ENCODE measurements around the gene GREM2.

GREM2 gene

DNA sequence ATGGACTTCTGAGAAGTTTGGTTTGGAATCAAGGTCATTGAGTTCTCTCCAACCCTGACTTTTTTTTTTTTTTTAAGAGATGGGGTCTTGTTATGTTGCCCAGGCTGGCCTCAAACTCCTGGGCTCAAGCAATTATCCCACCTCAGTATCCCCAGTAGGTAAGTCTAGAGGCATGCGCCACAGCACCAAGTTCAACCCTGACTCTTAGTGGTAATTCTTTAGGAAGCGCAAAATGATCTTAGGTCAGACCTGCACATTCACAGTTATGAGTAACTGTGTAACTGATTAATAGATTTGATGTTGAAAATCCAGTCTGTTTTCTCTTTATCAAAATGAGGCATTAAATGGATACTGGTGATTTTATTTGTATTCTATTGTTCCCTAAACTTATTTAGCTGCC is 95.9 kb downstream of the GREM2 start:
- no peak for TF ChIP-seq GATA3 (IDR thresholded peaks at IDR 0.05; ENCODE audit: low read depth, low read length)
- no peak for TF ChIP-seq GATA2 (IDR thresholded peaks at IDR 0.05; ENCODE audit: low read depth, low read length)

DNA sequence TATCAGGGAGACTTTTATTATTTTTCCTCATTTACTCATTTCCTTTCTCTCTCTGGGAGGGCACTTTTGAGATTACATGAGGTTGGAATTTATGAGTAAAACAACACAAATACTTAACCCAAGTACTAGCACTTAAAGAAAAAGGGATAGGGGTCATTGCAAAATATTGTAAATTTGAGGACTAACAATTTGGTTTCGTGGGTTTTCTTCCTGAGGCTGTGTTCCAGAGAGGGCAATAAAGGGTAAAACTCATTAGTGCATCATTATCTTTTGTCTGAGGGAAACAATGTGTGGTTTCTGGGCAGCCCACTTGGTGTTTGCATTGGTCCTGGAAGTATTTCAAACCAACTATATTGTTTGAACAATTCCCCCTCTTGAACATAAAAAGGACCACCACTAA is 96.5 kb downstream of the GREM2 start:
- TF ChIP-seq GATA2 (IDR thresholded peaks at IDR 0.05; ENCODE audit: low read depth, low read length) (no peak), GATA3 (IDR thresholded peaks at IDR 0.05; ENCODE audit: low read depth, low read length) (no peak)

- TF ChIP-seq GATA2 (IDR thresholded peaks at IDR 0.05; ENCODE audit: low read depth, low read length) = no peak
- no peak for TF ChIP-seq GATA3 (IDR thresholded peaks at IDR 0.05; ENCODE audit: low read depth, low read length)
These were observed 100.2 kb downstream of the GREM2 start for GRCh38 chr1:240511789-240512188.

DNA sequence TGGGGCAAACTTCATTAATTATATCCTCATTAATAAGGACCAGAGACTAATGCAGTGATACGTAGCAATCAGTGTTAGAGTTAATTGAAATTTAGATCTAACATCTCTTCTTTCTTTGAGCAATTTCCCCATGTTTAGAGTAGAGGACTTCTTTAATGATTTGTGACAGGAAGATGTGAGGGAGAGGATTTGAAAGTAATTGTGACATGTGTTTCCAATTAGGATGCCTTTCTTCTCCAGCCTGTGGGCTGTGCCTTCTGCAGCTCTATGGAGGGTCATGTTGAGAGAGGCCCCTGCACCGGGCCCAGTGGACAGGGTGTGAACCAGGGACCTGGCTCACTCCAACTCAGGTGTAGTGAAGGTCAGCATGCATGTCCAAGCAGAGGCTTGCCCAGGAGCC is 103.0 kb downstream of the GREM2 start:
- no peak for TF ChIP-seq GATA2 (IDR thresholded peaks at IDR 0.05; ENCODE audit: low read depth, low read length)
- TF ChIP-seq GATA3 (IDR thresholded peaks at IDR 0.05; ENCODE audit: low read depth, low read length) = no peak

DNA sequence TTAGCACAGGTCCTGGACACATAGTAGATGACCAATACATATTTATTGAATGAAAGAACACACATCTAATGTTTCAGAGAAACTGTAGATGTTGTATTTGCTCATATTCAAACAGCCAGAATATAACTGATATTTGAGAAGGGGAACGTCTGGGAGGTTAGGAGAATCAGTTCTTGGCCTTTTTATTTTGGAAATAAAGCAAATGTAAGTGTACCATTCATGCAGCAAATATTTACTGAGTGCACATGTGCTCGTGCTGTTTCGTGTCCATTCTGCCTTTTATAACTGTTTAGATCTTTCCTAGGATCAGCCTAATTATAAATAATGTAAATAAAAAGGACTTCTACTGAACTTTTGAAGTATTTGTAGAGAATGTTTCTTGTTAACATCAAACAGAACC is 103.8 kb downstream of the GREM2 start:
- TF ChIP-seq GATA2 (IDR thresholded peaks at IDR 0.05; ENCODE audit: low read depth, low read length) (no peak), GATA3 (IDR thresholded peaks at IDR 0.05; ENCODE audit: low read depth, low read length) (no peak)

DNA sequence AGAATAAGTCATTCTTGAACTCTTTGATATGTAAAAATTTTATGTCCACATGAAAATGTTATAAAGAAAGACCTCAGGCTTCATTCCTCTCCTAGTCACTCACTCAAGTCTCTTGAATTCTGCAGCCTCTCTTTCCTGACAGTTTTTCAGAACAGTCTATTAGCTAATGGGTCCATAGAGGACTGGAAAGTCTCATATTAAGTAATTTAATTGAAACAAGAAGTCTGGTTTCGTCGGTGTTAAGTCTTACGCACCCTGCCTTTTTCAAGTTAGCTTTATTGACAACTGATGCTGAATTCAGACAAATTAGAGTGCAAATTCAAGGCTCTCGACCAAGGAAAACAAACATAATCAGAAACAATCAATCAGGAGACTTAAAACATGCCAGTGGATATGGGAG is 105.8 kb downstream of the GREM2 start:
- TF ChIP-seq GATA2 (IDR thresholded peaks at IDR 0.05; ENCODE audit: low read depth, low read length) = no peak

GRCh38 chr1:240503558-240503957 is 108.4 kb downstream of the GREM2 start:
- no peak for TF ChIP-seq GATA2 (IDR thresholded peaks at IDR 0.05; ENCODE audit: low read depth, low read length)
- TF ChIP-seq GATA3 (IDR thresholded peaks at IDR 0.05; ENCODE audit: low read depth, low read length) = no peak

GRCh38 chr1:240503036-240503435 is 108.9 kb downstream of the GREM2 start:
- TF ChIP-seq GATA2 (IDR thresholded peaks at IDR 0.05; ENCODE audit: low read depth, low read length) = no peak
- TF ChIP-seq GATA3 (IDR thresholded peaks at IDR 0.05; ENCODE audit: low read depth, low read length) = no peak

GRCh38 chr1:240501115-240501514 is 110.8 kb downstream of the GREM2 start:
- TF ChIP-seq GATA3 (IDR thresholded peaks at IDR 0.05; ENCODE audit: low read depth, low read length) (no peak), GATA2 (IDR thresholded peaks at IDR 0.05; ENCODE audit: low read depth, low read length) (no peak)

DNA sequence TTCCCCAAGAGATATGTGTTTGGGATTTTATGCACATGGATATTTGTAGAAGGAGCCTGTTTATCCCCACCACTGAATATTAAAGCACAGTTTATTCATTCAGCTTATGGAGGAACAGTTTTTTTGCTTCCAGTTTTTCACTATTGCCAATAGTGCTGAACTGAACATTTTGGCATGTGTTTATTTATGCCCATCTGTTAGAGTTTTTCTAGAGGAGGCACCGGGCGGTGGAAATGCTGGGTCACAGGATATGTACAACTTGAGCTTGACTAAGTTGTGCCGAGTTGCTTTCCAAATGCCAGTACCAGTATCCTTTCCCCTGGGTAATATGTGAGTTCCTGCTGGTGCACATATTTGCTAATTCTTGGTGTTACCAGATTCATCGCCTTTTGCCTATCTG is 111.3 kb downstream of the GREM2 start:
- TF ChIP-seq GATA2 (IDR thresholded peaks at IDR 0.05; ENCODE audit: low read depth, low read length) = no peak
- no peak for TF ChIP-seq GATA3 (IDR thresholded peaks at IDR 0.05; ENCODE audit: low read depth, low read length)

- TF ChIP-seq GATA3 (IDR thresholded peaks at IDR 0.05; ENCODE audit: low read depth, low read length) (no peak), GATA2 (IDR thresholded peaks at IDR 0.05; ENCODE audit: low read depth, low read length) (no peak)
These were observed 112.9 kb downstream of the GREM2 start for GRCh38 chr1:240499012-240499411.

DNA sequence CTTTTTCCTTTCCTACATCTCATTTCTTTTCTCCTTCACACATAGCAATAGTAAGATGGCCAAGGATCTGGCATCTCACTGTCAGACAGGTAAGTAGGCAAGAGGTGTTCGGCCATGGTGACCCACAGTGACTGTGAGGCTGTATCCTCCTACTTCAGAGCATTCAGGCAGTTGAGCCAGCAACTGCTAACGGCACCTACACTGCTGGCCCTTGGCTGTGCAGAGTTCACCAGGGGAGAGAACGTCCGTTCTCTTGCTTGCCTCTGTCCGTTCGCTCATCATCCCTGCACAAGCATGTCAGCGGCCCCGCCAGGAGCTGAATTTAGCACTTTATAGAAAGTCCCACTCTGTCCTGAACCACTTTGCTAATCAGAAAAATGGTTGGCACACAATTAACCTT is 113.6 kb downstream of the GREM2 start:
- TF ChIP-seq GATA3 (IDR thresholded peaks at IDR 0.05; ENCODE audit: low read depth, low read length) (no peak), GATA2 (IDR thresholded peaks at IDR 0.05; ENCODE audit: low read depth, low read length) (no peak)

DNA sequence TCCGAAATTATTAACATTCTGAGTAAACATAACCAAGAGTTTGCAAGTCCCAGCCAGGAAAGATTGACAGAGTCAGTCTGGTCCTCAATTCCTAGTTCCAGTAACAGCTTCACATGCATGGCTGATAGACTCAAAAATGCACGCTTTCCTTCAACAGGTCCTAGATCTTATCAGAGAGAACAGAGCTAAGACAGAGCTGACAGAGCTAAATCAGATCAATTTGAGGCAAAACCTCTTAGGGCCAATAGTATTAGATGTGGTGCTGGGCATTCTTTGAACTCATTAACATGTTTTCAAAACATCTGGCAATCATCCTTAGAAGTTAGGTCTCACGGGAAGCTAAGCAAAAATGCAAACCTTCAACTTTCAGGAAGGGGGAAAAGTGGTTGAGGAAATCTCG is 114.0 kb downstream of the GREM2 start:
- TF ChIP-seq GATA2 (IDR thresholded peaks at IDR 0.05; ENCODE audit: low read depth, low read length) (peak; percentile 81), GATA3 (IDR thresholded peaks at IDR 0.05; ENCODE audit: low read depth, low read length) (peak; percentile 87)

GRCh38 chr1:240496941-240497340 is 115.0 kb downstream of the GREM2 start:
- TF ChIP-seq GATA3 (IDR thresholded peaks at IDR 0.05; ENCODE audit: low read depth, low read length) (no peak), GATA2 (IDR thresholded peaks at IDR 0.05; ENCODE audit: low read depth, low read length) (no peak)

- no peak for TF ChIP-seq GATA2 (IDR thresholded peaks at IDR 0.05; ENCODE audit: low read depth, low read length)
- no peak for TF ChIP-seq GATA3 (IDR thresholded peaks at IDR 0.05; ENCODE audit: low read depth, low read length)
These were observed 115.6 kb downstream of the GREM2 start for GRCh38 chr1:240496356-240496755.

DNA sequence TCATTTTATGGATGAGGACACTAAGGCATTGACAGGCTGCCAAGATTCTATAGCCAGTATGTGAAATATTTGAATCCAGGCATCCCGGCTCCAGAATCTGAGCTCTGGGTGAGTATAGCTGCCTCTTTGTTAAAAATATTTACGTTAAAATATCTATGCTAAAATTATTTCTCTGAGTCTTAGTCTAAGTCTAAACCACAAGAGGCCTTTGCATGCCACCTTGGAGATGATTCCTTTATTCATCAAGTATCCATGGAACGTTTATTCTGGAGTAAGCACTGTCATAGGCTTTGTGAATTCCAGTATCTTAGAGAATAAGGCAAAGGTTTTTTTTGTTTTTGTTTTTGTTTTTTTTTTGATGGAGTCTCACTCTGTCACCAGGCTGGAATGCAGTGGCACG is 116.4 kb downstream of the GREM2 start:
- TF ChIP-seq GATA2 (IDR thresholded peaks at IDR 0.05; ENCODE audit: low read depth, low read length) (no peak), GATA3 (IDR thresholded peaks at IDR 0.05; ENCODE audit: low read depth, low read length) (no peak)

Data from SH-SY5Y (cell line).